ENCODE measurements around the gene AICDA.

GRCh38 chr12:8593246-8593645 is 19.4 kb downstream of the AICDA start:
- TF ChIP-seq POLR2A (IDR thresholded peaks at IDR 0.05) (no peak), CTCF (IDR thresholded peaks at IDR 0.05) (no peak), POLR2AphosphoS5 (IDR thresholded peaks at IDR 0.05) (no peak), EP300 (IDR thresholded peaks at IDR 0.05) (no peak)

All from gastroesophageal sphincter (tissue), 3 donors.